A673 (cell line): ENCODE measurements around the gene LSM2. TPM values are rescaled to one million over a fixed set of nuclear protein-coding genes. Genes with fewer than 3 reads are reported as not detected.

Experiments used
- BruUV-seq: library from RNA; stranded (reverse); fragments of 400-500 nt; replicated peaks from 2 replicates; lab custom pipeline; 2021; lab: Mats Ljungman, UMichigan
- CTCF ChIA-PET: fragments of 300-600 bp; sonication (Branson Sonifier 250); formaldehyde crosslinking; loops from one replicate; lab custom pipeline; 2022; ENCODE audit warnings: antibody characterized with exemption; lab: Charles Lee
- POLR2A ChIA-PET: fragments of 300-600 bp; sonication (Branson Sonifier 250); formaldehyde crosslinking; loops from one replicate; lab custom pipeline; 2022; ENCODE audit warnings: antibody characterized with exemption; ENCODE audit not compliant: low non-redundant PET; lab: Charles Lee
- DNase-seq: peaks from one replicate; pipeline ENCODE4 v3.0.0-alpha.2; 2015; ENCODE audit warnings: low spot score
- H3K27ac ChIP-seq: fragments of 200-600 bp; sonication (generic); 2 replicates; pipeline ENCODE4 v1.5.1; 2016; ENCODE audit warnings: mixed run types, low read depth, mild to moderate bottlenecking, mixed read lengths, antibody characterized with exemption, low read length; ENCODE audit not compliant: poor library complexity, severe bottlenecking
- H3K27me3 ChIP-seq: fragments of 200-600 bp; sonication (generic); replicated peaks from 2 replicates; pipeline ENCODE4 v1.6.1; 2017; ENCODE audit warnings: mixed run types, low read depth, mild to moderate bottlenecking, mixed read lengths, antibody characterized with exemption, low read length; ENCODE audit not compliant: insufficient read depth, poor library complexity
- H3K36me3 ChIP-seq: fragments of 200-600 bp; sonication (generic); 2 replicates; pipeline ENCODE4 v1.6.1; 2016; ENCODE audit warnings: mixed run types, mild to moderate bottlenecking, mixed read lengths, antibody characterized with exemption, low read length; ENCODE audit not compliant: insufficient read depth, poor library complexity, severe bottlenecking
- H3K4me1 ChIP-seq: fragments of 200-600 bp; sonication (generic); 2 replicates; pipeline ENCODE4 v1.6.1; 2017; ENCODE audit warnings: mixed run types, mild to moderate bottlenecking, mixed read lengths, antibody characterized with exemption, low read length; ENCODE audit not compliant: insufficient read depth, poor library complexity, severe bottlenecking
- H3K4me3 ChIP-seq: fragments of 200-600 bp; sonication (generic); 2 replicates; pipeline ENCODE4 v1.5.1; 2016; ENCODE audit warnings: low read depth, mixed run types, mild to moderate bottlenecking, mixed read lengths, low read length; ENCODE audit not compliant: poor library complexity, severe bottlenecking
- H3K9me3 ChIP-seq: fragments of 200-600 bp; sonication (generic); 2 replicates; pipeline ENCODE4 v1.6.1; 2016; ENCODE audit warnings: mixed run types, low read depth, mild to moderate bottlenecking, mixed read lengths, antibody characterized with exemption, low read length; ENCODE audit not compliant: poor library complexity, severe bottlenecking
- EZH2 ChIP-seq: fragments of 200-600 bp; sonication (generic); IDR thresholded peaks from 2 replicates; pipeline ENCODE4 v1.6.1; 2017; ENCODE audit warnings: borderline replicate concordance, low read depth, mild to moderate bottlenecking, mixed read lengths, antibody characterized with exemption, low read length; ENCODE audit not compliant: poor library complexity, severe bottlenecking
- intact Hi-C: fragments of 100-400 bp; cut with micrococcal nuclease; formaldehyde crosslinking; loops from one replicate; pipeline ENCODE4 v1.10.0; 2022; ENCODE audit not compliant: unreplicated experiment
- total RNA-seq: library from RNA; stranded (reverse); gene quantifications from 2 replicates; pipeline ENCODE4 v1.2.3, GENCODE V29; 2021
- TF ChIP-seq, protein P1 (sequence below): fragments of 300-800, 200-600 bp; sonication (generic); conservative IDR thresholded peaks from 2 replicates; pipeline ENCODE4 v1.5.1; 2017; ENCODE audit warnings: low read depth, mild to moderate bottlenecking, antibody characterized with exemption, low read length, moderate library complexity, mixed read lengths

The LSM2 gene
- total RNA-seq, 1 experiment from 2014 or later: 99.8 TPM

DNA sequence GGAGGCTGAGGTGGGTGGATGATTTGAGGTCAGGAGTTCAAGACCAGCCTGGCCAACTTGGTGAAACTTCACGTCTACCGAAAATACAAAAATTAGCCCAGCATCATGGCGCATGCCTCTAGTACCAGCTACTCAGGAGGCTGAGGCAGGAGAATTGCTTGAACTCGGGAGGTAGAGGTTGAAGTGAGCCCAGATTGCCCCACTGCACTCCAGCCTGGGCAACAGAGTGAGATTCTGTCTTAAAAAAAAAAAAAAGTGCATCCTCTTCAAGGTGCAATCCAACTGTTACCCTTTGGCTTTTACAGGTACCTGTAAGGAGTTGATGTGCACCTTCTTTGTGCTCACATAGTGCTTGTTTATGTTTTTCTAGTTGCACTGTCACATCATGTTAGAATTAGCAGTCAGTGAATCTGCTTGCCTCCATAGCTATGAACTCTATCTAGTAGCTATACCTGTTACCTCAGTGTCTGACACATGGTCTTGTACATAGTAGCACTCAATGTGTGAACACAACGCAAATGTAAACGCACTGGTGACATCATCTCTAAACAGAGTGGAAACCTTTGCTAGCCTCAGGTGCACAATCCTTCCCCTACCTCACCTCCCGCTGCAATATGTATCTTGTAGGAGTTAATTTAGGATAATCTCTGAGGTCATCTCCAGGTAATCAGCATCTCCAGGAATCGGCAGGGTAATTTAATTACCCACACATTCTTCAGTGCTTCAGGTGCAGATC, 57.3 kb downstream of the LSM2 start:
- intact Hi-C loops: no loop called here
- Histone ChIP-seq H3K4me1 (no peaks in the 10 kb centered on the region), H3K27me3 (no peaks in the 10 kb centered on the region), H3K27ac (no peak overlapping the region), H3K4me3 (no peak overlapping the region), H3K36me3 (peaks cover 24% of the 10 kb centered on the region), H3K9me3 (no peaks in the 10 kb centered on the region)
- no TSS peak for BruUV-seq
- DNase-seq: no peak
- POLR2A ChIA-PET: no interaction called here
- CTCF ChIA-PET: no interaction called here
- TF ChIP-seq EZH2: no peak
- TF ChIP-seq, protein P1, sequence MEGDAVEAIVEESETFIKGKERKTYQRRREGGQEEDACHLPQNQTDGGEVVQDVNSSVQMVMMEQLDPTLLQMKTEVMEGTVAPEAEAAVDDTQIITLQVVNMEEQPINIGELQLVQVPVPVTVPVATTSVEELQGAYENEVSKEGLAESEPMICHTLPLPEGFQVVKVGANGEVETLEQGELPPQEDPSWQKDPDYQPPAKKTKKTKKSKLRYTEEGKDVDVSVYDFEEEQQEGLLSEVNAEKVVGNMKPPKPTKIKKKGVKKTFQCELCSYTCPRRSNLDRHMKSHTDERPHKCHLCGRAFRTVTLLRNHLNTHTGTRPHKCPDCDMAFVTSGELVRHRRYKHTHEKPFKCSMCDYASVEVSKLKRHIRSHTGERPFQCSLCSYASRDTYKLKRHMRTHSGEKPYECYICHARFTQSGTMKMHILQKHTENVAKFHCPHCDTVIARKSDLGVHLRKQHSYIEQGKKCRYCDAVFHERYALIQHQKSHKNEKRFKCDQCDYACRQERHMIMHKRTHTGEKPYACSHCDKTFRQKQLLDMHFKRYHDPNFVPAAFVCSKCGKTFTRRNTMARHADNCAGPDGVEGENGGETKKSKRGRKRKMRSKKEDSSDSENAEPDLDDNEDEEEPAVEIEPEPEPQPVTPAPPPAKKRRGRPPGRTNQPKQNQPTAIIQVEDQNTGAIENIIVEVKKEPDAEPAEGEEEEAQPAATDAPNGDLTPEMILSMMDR: no peak

Other genes with a start within 250 kb of the LSM2 start
- not detected in 2 replicates for gene LTA, start 234.7 kb downstream of the LSM2 start, total RNA-seq
- 0.17 and 0.42 TPM in 2 replicates for gene TNF, start 231.4 kb downstream of the LSM2 start, total RNA-seq
- not detected in 2 replicates for gene LTB, start 224.5 kb downstream of the LSM2 start, total RNA-seq
- not detected in 2 replicates for gene LST1, start 220.7 kb downstream of the LSM2 start, total RNA-seq
- not detected in 2 replicates for gene NCR3, start 214.0 kb downstream of the LSM2 start, total RNA-seq
- gene AIF1, start 191.7 kb downstream of the LSM2 start, total RNA-seq: 0.64 and 0.68 TPM in 2 replicates
- 289 and 313 TPM in 2 replicates for gene PRRC2A, start 186.3 kb downstream of the LSM2 start, total RNA-seq
- gene BAG6, start 154.3 kb downstream of the LSM2 start, total RNA-seq: 391 and 393 TPM in 2 replicates
- 2.5 and 4.8 TPM in 2 replicates for gene APOM, start 151.1 kb downstream of the LSM2 start, total RNA-seq
- gene C6orf47, start 146.2 kb downstream of the LSM2 start, total RNA-seq: 20.1 and 21.3 TPM in 2 replicates
- 27.7 and 32.0 TPM in 2 replicates for gene GPANK1, start 142.0 kb downstream of the LSM2 start, total RNA-seq
- gene CSNK2B, start 140.9 kb downstream of the LSM2 start, total RNA-seq: 252 and 253 TPM in 2 replicates
- gene LY6G5B, start 137.0 kb downstream of the LSM2 start, total RNA-seq: 18.9 and 19.4 TPM in 2 replicates
- 3.9 and 6.8 TPM in 2 replicates for gene LY6G5C, start 125.9 kb downstream of the LSM2 start, total RNA-seq
- gene ABHD16A, start 103.6 kb downstream of the LSM2 start, total RNA-seq: 36.3 and 45.6 TPM in 2 replicates
- not detected in 2 replicates for gene LY6G6F, start 100.1 kb downstream of the LSM2 start, total RNA-seq
- gene LY6G6D, start 91.6 kb downstream of the LSM2 start, total RNA-seq: not detected in 2 replicates
- gene LY6G6C, start 85.2 kb downstream of the LSM2 start, total RNA-seq: 0.42 and 0.80 TPM in 2 replicates
- gene MPIG6B, start 83.6 kb downstream of the LSM2 start, total RNA-seq: not detected in 2 replicates
- gene DDAH2, start 77.7 kb downstream of the LSM2 start, total RNA-seq: 68.2 and 86.7 TPM in 2 replicates
- 371 and 431 TPM in 2 replicates for gene CLIC1, start 70.4 kb downstream of the LSM2 start, total RNA-seq
- gene MSH5, start 67.0 kb downstream of the LSM2 start, total RNA-seq: 76.4 and 102 TPM in 2 replicates
- 9.9 and 19.9 TPM in 2 replicates for gene SAPCD1, start 44.3 kb downstream of the LSM2 start, total RNA-seq
- gene VWA7, start 29.6 kb downstream of the LSM2 start, total RNA-seq: 2.7 and 2.8 TPM in 2 replicates
- 233 and 247 TPM in 2 replicates for gene VARS1, start 11.2 kb downstream of the LSM2 start, total RNA-seq
- gene HSPA1L, start 8.3 kb upstream of the LSM2 start, total RNA-seq: 1.1 and 1.4 TPM in 2 replicates
- 113 and 129 TPM in 2 replicates for gene HSPA1A, start 8.6 kb upstream of the LSM2 start, total RNA-seq
- gene HSPA1B, start 20.8 kb upstream of the LSM2 start, total RNA-seq: 116 and 131 TPM in 2 replicates
- gene NEU1, start 55.9 kb upstream of the LSM2 start, total RNA-seq: 28.5 and 34.3 TPM in 2 replicates
- gene SLC44A4, start 72.0 kb upstream of the LSM2 start, total RNA-seq: not detected in 2 replicates
- gene EHMT2, start 90.7 kb upstream of the LSM2 start, total RNA-seq: 117 TPM in 2 replicates
- 21.3 and 25.5 TPM in 2 replicates for gene ZBTB12, start 95.1 kb upstream of the LSM2 start, total RNA-seq
- 0.56 and 1.2 TPM in 2 replicates for gene C2, start 120.8 kb upstream of the LSM2 start, total RNA-seq
- gene CFB, start 139.1 kb upstream of the LSM2 start, total RNA-seq: 0.32 TPM in 1 of 2 replicates, not detected in the other
- 94.3 and 96.8 TPM in 2 replicates for gene NELFE, start 152.0 kb upstream of the LSM2 start, total RNA-seq
- 64.2 and 71.3 TPM in 2 replicates for gene SKIC2, start 152.2 kb upstream of the LSM2 start, total RNA-seq
- gene DXO, start 165.2 kb upstream of the LSM2 start, total RNA-seq: 35.6 and 37.2 TPM in 2 replicates
- gene C4A, start 175.1 kb upstream of the LSM2 start, total RNA-seq: 4.6 TPM in 2 replicates
- 2.2 and 2.3 TPM in 2 replicates for gene C4B, start 207.8 kb upstream of the LSM2 start, total RNA-seq
- 0.15 TPM in 1 of 2 replicates, not detected in the other for gene CYP21A2, start 231.4 kb upstream of the LSM2 start, total RNA-seq